Right lobe of liver (tissue), 6 donors: ENCODE data around the gene ELMOD3. TPM values are rescaled to one million over a fixed set of nuclear protein-coding genes. Genes with fewer than 3 reads are reported as not detected.

Experiments used
- ATAC-seq, 4 donors: fragments of 200-7000 bp; cut with Tn5 transposase; one replicate each; pipeline ENCODE4 v1.9.1; 2020; ENCODE audit warnings: mild to moderate bottlenecking in 4 of 4, moderate library complexity in 4 of 4
- DNase-seq, 3 donors: peaks; one replicate each; pipeline ENCODE4 v3.0.0-alpha.2; 2020
- H3K27ac ChIP-seq, 3 donors: fragments of 200-600 bp; one replicate each; pipeline ENCODE4 v1.8.0; 2022
- H3K27me3 ChIP-seq, 2 donors: fragments of 200-600 bp; one replicate each; pipeline ENCODE4 v1.8.0; 2022
- H3K36me3 ChIP-seq, 4 donors: fragments of 200-600 bp; sonication (generic) in 1 of 4; one replicate each; pipeline versions ENCODE4 v1.5.1 to v1.8.0; 2017 to 2022; ENCODE audit warnings: control low read depth in 1 of 4
- H3K4me1 ChIP-seq, 4 donors: fragments of 200-600 bp; sonication (generic) in 1 of 4; one replicate each; pipeline versions ENCODE4 v1.5.1 to v1.8.0; 2017 to 2022; ENCODE audit warnings: control low read depth in 1 of 4
- H3K4me3 ChIP-seq, 3 donors: fragments of 200-600 bp; one replicate each; pipeline ENCODE4 v1.8.0; 2022
- H3K9me3 ChIP-seq, 4 donors: fragments of 200-600 bp; sonication (generic) in 1 of 4; one replicate each; pipeline versions ENCODE4 v1.5.1 to v1.8.0; 2017 to 2022; ENCODE audit warnings: control low read depth in 1 of 4
- POLR2A ChIP-seq: fragments of 450-650 bp; IDR thresholded peaks from one replicate; pipeline ENCODE4 v1.6.1; 2017; ENCODE audit warnings: antibody characterized with exemption, mild to moderate bottlenecking
- WGBS: methylation state at CpG from one replicate; pipeline ENCODE4 v1.1.6; 2018; ENCODE audit warnings: low coverage, low lambda C conversion rate; ENCODE audit not compliant: insufficient coverage; ENCODE audit errors: missing lambda C conversion rate; 5-methylcytosine and 5-hydroxymethylcytosine counted together
- intact Hi-C, 2 donors: fragments of 100-400 bp; cut with DNase I; formaldehyde crosslinking; loops; one replicate each; pipeline versions ENCODE4 v1.11.2 to v1.14.1; 2022
- total RNA-seq, 6 experiments: library from RNA; depleted of rRNA in 2 of 6; stranded (reverse); fragments of >200 nt in 2 of 6; fragmentation: NEBNext Ultra II Directional in 3 of 6; extraction: Animal tissue kit (Norgen Biotek cat#: 25700) in 3 of 6; gene quantifications; one replicate each; pipeline versions ENCODE4 v1.1.0 to v1.2.4, GENCODE V29; 2016 to 2023
- TF ChIP-seq, protein P1 (sequence below), 4 donors: fragments of 200-600 bp in 3 of 4; fragments of 450-650 bp in 1 of 4; IDR thresholded peaks; one replicate each; pipeline versions ENCODE4 v1.5.1 to v1.8.0; 2016 to 2022; ENCODE audit warnings: antibody characterized with exemption in 4 of 4, mild to moderate bottlenecking in 2 of 4
- donor health status: DM: no; HTN: yes; CAD: no.
- donor health status: DM: no; HTN: no; CAD: no.
- donor health status: DM: no; HTN: no; CAD: no.
- donor health status: DM: no; HTN: yes; CAD: no.
- donor health status: DM: no; HTN: yes; CAD: no.

The ELMOD3 gene
- total RNA-seq, 6 experiments from 2014 or later: 7.4 to 12.8 (median 9.5) TPM

DNA sequence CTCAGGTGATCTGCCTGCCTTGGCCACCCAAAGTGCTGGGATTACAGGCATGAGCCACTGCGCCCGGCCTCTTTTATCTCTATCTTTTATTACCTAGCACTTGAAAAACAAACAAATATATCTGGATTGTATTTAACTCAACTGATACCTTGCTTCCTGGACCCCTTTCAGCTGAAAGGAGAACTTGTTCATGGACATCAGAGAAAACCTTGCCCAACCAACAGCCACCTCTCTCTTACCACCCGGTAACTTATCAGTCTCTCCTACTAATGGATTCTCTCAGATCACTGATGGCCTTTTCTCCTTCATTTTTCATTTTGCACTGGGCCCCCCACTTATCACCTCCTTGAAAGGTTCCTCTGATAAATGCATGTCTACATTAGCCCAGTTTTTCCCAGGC lies 7.0 kb upstream of the ELMOD3 start:
- DNase-seq (no peak), ATAC-seq (no peak)
- intact Hi-C loops: no loop called here
- Histone ChIP-seq H3K9me3 (no peaks in the 10 kb centered on the region), H3K4me1 (peaks cover 0 to 2% (median 0%) of the 10 kb centered on the region in 4 donors), H3K27ac (no peak overlapping the region), H3K27me3 (no peaks in the 10 kb centered on the region), H3K36me3 (peaks cover 0 to 69% (median 26%) of the 10 kb centered on the region in 4 donors), H3K4me3 (no peak overlapping the region)
- no peak for TF ChIP-seq POLR2A
- TF ChIP-seq, protein P1, sequence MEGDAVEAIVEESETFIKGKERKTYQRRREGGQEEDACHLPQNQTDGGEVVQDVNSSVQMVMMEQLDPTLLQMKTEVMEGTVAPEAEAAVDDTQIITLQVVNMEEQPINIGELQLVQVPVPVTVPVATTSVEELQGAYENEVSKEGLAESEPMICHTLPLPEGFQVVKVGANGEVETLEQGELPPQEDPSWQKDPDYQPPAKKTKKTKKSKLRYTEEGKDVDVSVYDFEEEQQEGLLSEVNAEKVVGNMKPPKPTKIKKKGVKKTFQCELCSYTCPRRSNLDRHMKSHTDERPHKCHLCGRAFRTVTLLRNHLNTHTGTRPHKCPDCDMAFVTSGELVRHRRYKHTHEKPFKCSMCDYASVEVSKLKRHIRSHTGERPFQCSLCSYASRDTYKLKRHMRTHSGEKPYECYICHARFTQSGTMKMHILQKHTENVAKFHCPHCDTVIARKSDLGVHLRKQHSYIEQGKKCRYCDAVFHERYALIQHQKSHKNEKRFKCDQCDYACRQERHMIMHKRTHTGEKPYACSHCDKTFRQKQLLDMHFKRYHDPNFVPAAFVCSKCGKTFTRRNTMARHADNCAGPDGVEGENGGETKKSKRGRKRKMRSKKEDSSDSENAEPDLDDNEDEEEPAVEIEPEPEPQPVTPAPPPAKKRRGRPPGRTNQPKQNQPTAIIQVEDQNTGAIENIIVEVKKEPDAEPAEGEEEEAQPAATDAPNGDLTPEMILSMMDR (IDR thresholded peaks at IDR 0.05): no peak
- 88% methylated on average over 3 of the region's 3 CpGs for WGBS

DNA sequence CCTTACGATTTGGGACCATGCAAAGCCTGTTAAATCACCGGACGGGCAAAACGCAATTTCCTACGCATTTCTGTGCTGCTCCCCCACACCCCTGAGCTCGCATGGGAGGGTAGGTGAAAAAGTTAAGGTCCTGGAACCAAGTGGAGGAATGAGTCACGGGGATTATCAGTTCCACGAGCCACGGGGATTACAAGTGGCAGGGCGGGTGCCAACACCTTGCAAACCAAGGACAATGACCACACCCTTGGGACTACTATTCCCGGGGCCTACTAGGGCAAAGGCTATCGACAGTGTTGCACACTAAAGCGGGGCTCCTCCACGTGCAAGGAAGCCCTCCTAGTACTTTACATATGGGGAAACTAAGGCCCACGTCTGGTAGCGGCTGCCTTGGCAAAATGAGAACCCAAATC lies 688 bp upstream of the ELMOD3 start:
- no peaks in the 10 kb centered on the region for H3K9me3 ChIP-seq
- 6% methylated on average over 10 of the region's 16 CpGs for WGBS
- peak; percentile 54 to 69 (median 67) for DNase-seq
- H3K4me1 ChIP-seq: peaks cover 0 to 16% (median 3%) of the 10 kb centered on the region in 4 donors
- intact Hi-C loops: no loop called here
- peaks cover 0 to 38% (median 15%) of the 10 kb centered on the region in 4 donors for H3K36me3 ChIP-seq
- TF ChIP-seq, protein P1 (IDR thresholded peaks at IDR 0.05): no peak
- no peak for TF ChIP-seq POLR2A
- peak overlapping the region; percentile 73 to 91 (median 87) for H3K4me3 ChIP-seq
- H3K27ac ChIP-seq: peak overlapping the region; percentile 81 to 89 (median 82)
- ATAC-seq: peak; percentile 66 to 71 (median 70)
- H3K27me3 ChIP-seq: no peaks in the 10 kb centered on the region

DNA sequence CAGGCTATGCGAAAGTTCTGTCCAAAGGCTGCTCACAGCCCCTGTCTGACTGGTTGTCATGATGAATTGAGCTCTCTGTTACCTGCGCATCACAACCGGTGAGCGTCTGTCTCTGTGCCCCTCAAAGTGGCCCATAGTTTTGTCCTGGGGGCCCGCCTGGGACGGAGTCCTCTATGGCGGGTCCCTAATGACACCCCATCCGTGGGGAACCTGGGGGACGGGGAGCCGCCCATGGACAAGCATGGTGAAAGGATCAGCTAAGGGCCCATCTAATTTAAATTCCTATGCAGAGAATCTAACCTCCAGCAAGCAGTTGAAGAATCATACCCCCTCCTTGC lies 473 bp downstream of the ELMOD3 start:
- TF ChIP-seq, protein P1 (IDR thresholded peaks at IDR 0.05): no peak
- TF ChIP-seq POLR2A: no peak
- peaks cover 0 to 26% (median 6%) of the 10 kb centered on the region in 4 donors for H3K36me3 ChIP-seq
- ATAC-seq: no peak
- intact Hi-C loops: no loop called here
- peak overlapping the region; percentile 73 to 91 (median 87) for H3K4me3 ChIP-seq
- no peaks in the 10 kb centered on the region for H3K9me3 ChIP-seq
- no peaks in the 10 kb centered on the region for H3K27me3 ChIP-seq
- peaks cover 0 to 16% (median 3%) of the 10 kb centered on the region in 4 donors for H3K4me1 ChIP-seq
- peak overlapping the region; percentile 78 to 82 (median 81) for H3K27ac ChIP-seq
- no CpG with 5 or more reads among the region's 10 CpGs for WGBS
- DNase-seq: no peak

DNA sequence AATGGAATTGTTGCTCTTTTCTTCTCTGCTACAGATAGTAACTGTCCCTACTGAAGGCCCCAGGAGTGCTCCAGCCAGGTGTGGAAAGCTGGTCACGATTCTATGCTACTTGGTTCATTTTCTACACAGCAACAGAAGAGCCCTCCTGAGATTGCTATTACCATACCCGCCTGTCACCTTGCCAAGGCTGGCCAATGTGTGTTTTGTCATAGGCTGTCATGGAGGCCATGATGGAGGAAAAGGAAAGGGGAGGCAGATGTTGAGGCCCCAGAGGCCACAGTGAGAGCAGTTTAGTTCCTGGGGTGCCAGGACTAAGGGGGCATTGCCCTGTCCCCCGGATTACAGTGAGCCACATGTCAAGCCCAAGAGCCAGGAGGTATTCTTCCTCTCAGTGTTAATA lies 952 bp downstream of the ELMOD3 start:
- intact Hi-C loops: no loop called here
- TF ChIP-seq POLR2A: no peak
- TF ChIP-seq, protein P1 (IDR thresholded peaks at IDR 0.05): no peak

More for the DNA sequence above, 952 bp downstream of the ELMOD3 start:
- peaks cover 0 to 16% (median 3%) of the 10 kb centered on the region in 4 donors for H3K4me1 ChIP-seq
- no peak for DNase-seq
- H3K36me3 ChIP-seq: peaks cover 0 to 21% (median 3%) of the 10 kb centered on the region in 4 donors
- no peak for ATAC-seq
- WGBS: 68% methylated on average over 3 of the region's 3 CpGs
- H3K27me3 ChIP-seq: no peaks in the 10 kb centered on the region
- H3K27ac ChIP-seq: no peak overlapping the region
- peak overlapping the region; percentile 73 to 91 (median 87) for H3K4me3 ChIP-seq
- no peaks in the 10 kb centered on the region for H3K9me3 ChIP-seq
